ENCODE results near the gene PLXDC2.

- no peak for TF ChIP-seq RAD21 (IDR thresholded peaks at IDR 0.05; ENCODE audit: low read length)
- TF ChIP-seq, protein P1, sequence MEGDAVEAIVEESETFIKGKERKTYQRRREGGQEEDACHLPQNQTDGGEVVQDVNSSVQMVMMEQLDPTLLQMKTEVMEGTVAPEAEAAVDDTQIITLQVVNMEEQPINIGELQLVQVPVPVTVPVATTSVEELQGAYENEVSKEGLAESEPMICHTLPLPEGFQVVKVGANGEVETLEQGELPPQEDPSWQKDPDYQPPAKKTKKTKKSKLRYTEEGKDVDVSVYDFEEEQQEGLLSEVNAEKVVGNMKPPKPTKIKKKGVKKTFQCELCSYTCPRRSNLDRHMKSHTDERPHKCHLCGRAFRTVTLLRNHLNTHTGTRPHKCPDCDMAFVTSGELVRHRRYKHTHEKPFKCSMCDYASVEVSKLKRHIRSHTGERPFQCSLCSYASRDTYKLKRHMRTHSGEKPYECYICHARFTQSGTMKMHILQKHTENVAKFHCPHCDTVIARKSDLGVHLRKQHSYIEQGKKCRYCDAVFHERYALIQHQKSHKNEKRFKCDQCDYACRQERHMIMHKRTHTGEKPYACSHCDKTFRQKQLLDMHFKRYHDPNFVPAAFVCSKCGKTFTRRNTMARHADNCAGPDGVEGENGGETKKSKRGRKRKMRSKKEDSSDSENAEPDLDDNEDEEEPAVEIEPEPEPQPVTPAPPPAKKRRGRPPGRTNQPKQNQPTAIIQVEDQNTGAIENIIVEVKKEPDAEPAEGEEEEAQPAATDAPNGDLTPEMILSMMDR (IDR thresholded peaks at IDR 0.05) = no peak
These were observed 511.7 kb downstream of the PLXDC2 start for GRCh38 chr10:20327954-20328353.

Data from SK-N-SH (cell line).